Neutrophil (primary cell): Measurements from ENCODE around the gene OCA2.

ENCODE experiments used
- H3K27ac ChIP-seq: fragments of 200-600 bp; sonication (generic); 2 replicates; pipeline ENCODE4 v1.5.1; 2016; ENCODE audit warnings: mild to moderate bottlenecking, moderate library complexity
- H3K27me3 ChIP-seq: fragments of 200-600 bp; sonication (generic); 2 replicates; pipeline ENCODE4 v1.6.0; 2016; ENCODE audit warnings: mild to moderate bottlenecking
- H3K36me3 ChIP-seq: fragments of 200-600 bp; sonication (generic); 2 replicates; pipeline ENCODE4 v1.5.1; 2017
- H3K4me1 ChIP-seq, 2 experiments: fragments of 200-600 bp in 1 of 2; sonication (generic) in 1 of 2; 1 replicate in 1 of 2; 2 replicates in 1 of 2; pipeline versions ENCODE4 v1.5.1 to v1.6.1; 2013 to 2016; ENCODE audit warnings: low read depth in 1 of 2, low read length in 1 of 2, mild to moderate bottlenecking in 1 of 2, moderate library complexity in 1 of 2; ENCODE audit not compliant: control insufficient read depth in 1 of 2, insufficient read depth in 1 of 2
- H3K4me3 ChIP-seq, 2 experiments: fragments of 200-600 bp in 1 of 2; sonication (generic) in 1 of 2; 1 replicate in 1 of 2; 2 replicates in 1 of 2; pipeline ENCODE4 v1.5.1; 2013 to 2016; ENCODE audit warnings: low read depth in 1 of 2, low read length in 1 of 2, mild to moderate bottlenecking in 1 of 2, moderate library complexity in 1 of 2
- H3K9me3 ChIP-seq: fragments of 200-600 bp; sonication (generic); 2 replicates; pipeline ENCODE4 v1.5.1; 2016
- CTCF ChIP-seq: fragments of 200-600 bp; sonication (generic); IDR thresholded peaks from 2 replicates; pipeline ENCODE4 v1.5.1; 2016; ENCODE audit warnings: antibody characterized with exemption

OCA2 gene

GRCh38 chr15:28112962-28113361, 13.8 kb upstream of the OCA2 start:
- H3K36me3 ChIP-seq = peaks cover 62% of the 10 kb centered on the region
- H3K27ac ChIP-seq = no peak overlapping the region
- no peaks in the 10 kb centered on the region for H3K9me3 ChIP-seq

GRCh38 chr15:28112101-28112760, 13.1 kb upstream of the OCA2 start:
- H3K36me3 ChIP-seq = peaks cover 58% of the 10 kb centered on the region
- peaks cover under 1 to 4% of the 10 kb centered on the region in 2 experiments for H3K4me1 ChIP-seq
- peaks cover 30% of the 10 kb centered on the region for H3K27me3 ChIP-seq
- no peak for TF ChIP-seq CTCF
- no peak overlapping the region for H3K4me3 ChIP-seq
- no peaks in the 10 kb centered on the region for H3K9me3 ChIP-seq
- H3K27ac ChIP-seq = no peak overlapping the region

More at GRCh38 chr15:28112962-28113361, 13.8 kb upstream of the OCA2 start:
- Histone ChIP-seq H3K4me3 (no peak overlapping the region), H3K27me3 (peaks cover 23% of the 10 kb centered on the region), H3K4me1 (no peaks in the 10 kb centered on the region)
- TF ChIP-seq CTCF = no peak

GRCh38 chr15:28111543-28111942, 12.4 kb upstream of the OCA2 start:
- Histone ChIP-seq H3K4me1 (peaks cover 7 to 11% of the 10 kb centered on the region in 2 experiments), H3K36me3 (peaks cover 51% of the 10 kb centered on the region)

GRCh38 chr15:28110481-28110881, 11.4 kb upstream of the OCA2 start:
- H3K27ac ChIP-seq = no peak overlapping the region

More at GRCh38 chr15:28111543-28111942, 12.4 kb upstream of the OCA2 start:
- Histone ChIP-seq H3K9me3 (no peaks in the 10 kb centered on the region), H3K27ac (no peak overlapping the region), H3K4me3 (no peak overlapping the region), H3K27me3 (peaks cover 37% of the 10 kb centered on the region)
- no peak for TF ChIP-seq CTCF

GRCh38 chr15:28109626-28110455, 10.7 kb upstream of the OCA2 start:
- H3K9me3 ChIP-seq = no peaks in the 10 kb centered on the region
- no peak for TF ChIP-seq CTCF
- H3K4me3 ChIP-seq = no peak overlapping the region
- peaks cover 54% of the 10 kb centered on the region for H3K27me3 ChIP-seq
- H3K36me3 ChIP-seq = peaks cover 36% of the 10 kb centered on the region
- H3K27ac ChIP-seq = no peak overlapping the region
- H3K4me1 ChIP-seq = peaks cover 11 to 15% of the 10 kb centered on the region in 2 experiments

More at GRCh38 chr15:28110481-28110881, 11.4 kb upstream of the OCA2 start:
- TF ChIP-seq CTCF = no peak
- Histone ChIP-seq H3K9me3 (no peaks in the 10 kb centered on the region), H3K4me1 (peaks cover 11 to 15% of the 10 kb centered on the region in 2 experiments), H3K36me3 (peaks cover 43% of the 10 kb centered on the region), H3K27me3 (peaks cover 48% of the 10 kb centered on the region), H3K4me3 (no peak overlapping the region)
